A549 (cell line): ENCODE results near the gene EPS8L2. TPM values are rescaled to one million over a fixed set of nuclear protein-coding genes. Genes with fewer than 3 reads are reported as not detected.

Experiments
- ATAC-seq, 2 experiments: fragments of 200-7000 bp in 1 of 2; fragments of >200 bp in 1 of 2; cut with Nextera tagmentation in 1 of 2; cut with Tn5 transposase in 1 of 2; 3 replicates each; pipeline versions ENCODE4 v1.8.0 to v1.9.1; 2018 to 2020; ENCODE audit warnings: mild to moderate bottlenecking in 1 of 2, moderate library complexity in 1 of 2
- CTCF ChIA-PET: fragments of 300-600 bp; sonication (Branson Sonifier 250); formaldehyde crosslinking; extraction: SDS; loops from one replicate; lab custom pipeline; 2021; ENCODE audit warnings: antibody characterized with exemption, inconsistent platforms; lab: Yijun Ruan, JAX
- POLR2A ChIA-PET: fragments of 350-600 bp; formaldehyde crosslinking; extraction: SDS; loops from one replicate; lab custom pipeline; 2021; ENCODE audit warnings: antibody characterized with exemption, inconsistent platforms; lab: Yijun Ruan, JAX
- DNase-seq, 2 experiments: peaks; one replicate each; pipeline versions ENCODE4 v3.0.0 to v3.0.0-alpha.2; 2011 to 2016; ENCODE audit warnings: low read depth in 1 of 2, low spot score in 1 of 2
- FAIRE-seq: peaks from 2 replicates; lab custom pipeline; 2011; peaks lifted over from hg19 to GRCh38; lab: Jason Lieb, UNC
- H3K27ac ChIP-seq, 2 experiments: fragments of >200 bp; sonication (Bioruptor Twin); formaldehyde crosslinking; 3 replicates each; pipeline ENCODE4 v1.5.1; 2016 to 2017
- H3K4me1 ChIP-seq: fragments of >200 bp; sonication (Bioruptor Twin); formaldehyde crosslinking; 3 replicates; pipeline ENCODE4 v1.6.1; 2016
- H3K4me2 ChIP-seq: fragments of >200 bp; sonication (Bioruptor Twin); formaldehyde crosslinking; 3 replicates; pipeline ENCODE4 v1.6.1; 2016
- H3K4me3 ChIP-seq: fragments of >200 bp; sonication (Bioruptor Twin); formaldehyde crosslinking; 3 replicates; pipeline ENCODE4 v1.5.1; 2016
- H3K9me3 ChIP-seq: fragments of >200 bp; sonication (Bioruptor Twin); formaldehyde crosslinking; 3 replicates; pipeline ENCODE4 v1.6.1; 2016
- BCL3 ChIP-seq: fragments of >200 bp; sonication (Bioruptor Twin); formaldehyde crosslinking; IDR thresholded peaks from 3 replicates; pipeline ENCODE4 v1.6.1; 2016
- CHD2 ChIP-seq: fragments of 150-350 bp; IDR thresholded peaks from 2 replicates; pipeline ENCODE4 v1.6.1; 2014; ENCODE audit warnings: low read length; ENCODE audit not compliant: partially characterized antibody
- CHD4 ChIP-seq: fragments of 200-600 bp; sonication (generic); IDR thresholded peaks from 2 replicates; pipeline ENCODE4 v1.6.1; 2016; ENCODE audit warnings: antibody characterized with exemption, mild to moderate bottlenecking, borderline replicate concordance
- CTCF ChIP-seq: fragments of >200 bp; sonication (Bioruptor Twin); formaldehyde crosslinking; IDR thresholded peaks from 3 replicates; pipeline ENCODE4 v1.5.1; 2016
- E2F6 ChIP-seq: IDR thresholded peaks from 2 replicates; pipeline ENCODE4 v1.6.1; 2012; ENCODE audit warnings: low read depth, borderline replicate concordance
- EHMT2 ChIP-seq: fragments of 200-600 bp; sonication (generic); IDR thresholded peaks from 2 replicates; pipeline ENCODE4 v1.6.1; 2016; ENCODE audit warnings: antibody characterized with exemption, low read depth, mild to moderate bottlenecking, moderate library complexity
- FOSB ChIP-seq: fragments of 250-450 bp; sonication (Bioruptor Pico); IDR thresholded peaks from 2 replicates; pipeline ENCODE4 v1.5.0; 2020; ENCODE audit warnings: mild to moderate bottlenecking, moderate library complexity
- GATA3 ChIP-seq: IDR thresholded peaks from 2 replicates; pipeline ENCODE4 v1.6.1; 2012; ENCODE audit warnings: borderline replicate concordance
- HDAC2 ChIP-seq: fragments of 200-600 bp; sonication (generic); IDR thresholded peaks from 2 replicates; pipeline ENCODE4 v1.6.1; 2016
- HOXA7 ChIP-seq: fragments of 250-450 bp; sonication (Bioruptor Pico); IDR thresholded peaks from 2 replicates; pipeline ENCODE4 v1.5.0; 2020; ENCODE audit warnings: mild to moderate bottlenecking, moderate library complexity
- KDM5A ChIP-seq: fragments of 200-600 bp; sonication (generic); IDR thresholded peaks from 2 replicates; pipeline ENCODE4 v1.6.1; 2016; ENCODE audit warnings: antibody characterized with exemption, mild to moderate bottlenecking
- MAFK ChIP-seq: fragments of 450-650 bp; IDR thresholded peaks from 2 replicates; pipeline ENCODE4 v1.6.1; 2014; ENCODE audit not compliant: partially characterized antibody
- MAX ChIP-seq: IDR thresholded peaks from 2 replicates; pipeline ENCODE4 v1.6.1; 2012
- NFE2L2 ChIP-seq: fragments of 150-350 bp; conservative IDR thresholded peaks from 2 replicates; pipeline ENCODE4 v1.6.1; 2014; ENCODE audit warnings: low read length
- PBX3 ChIP-seq: IDR thresholded peaks from 2 replicates; pipeline ENCODE4 v1.6.1; 2012
- RAD21 ChIP-seq, 2 experiments: fragments of >200 bp in 1 of 2; sonication (Bioruptor Twin) in 1 of 2; formaldehyde crosslinking in 1 of 2; IDR thresholded peaks in 1 of 2; conservative IDR thresholded peaks in 1 of 2; 2 replicates in 1 of 2; 3 replicates in 1 of 2; pipeline ENCODE4 v1.6.1; 2012 to 2018; ENCODE audit warnings: inconsistent platforms in 1 of 2
- RNF2 ChIP-seq: fragments of 200-600 bp; sonication (generic); IDR thresholded peaks from 2 replicates; pipeline ENCODE4 v1.6.1; 2016; ENCODE audit warnings: low read depth, mild to moderate bottlenecking, antibody characterized with exemption, moderate library complexity, borderline replicate concordance
- SMC3 ChIP-seq: fragments of >200 bp; sonication (Bioruptor Twin); formaldehyde crosslinking; IDR thresholded peaks from 3 replicates; pipeline ENCODE4 v1.6.1; 2018; ENCODE audit warnings: inconsistent platforms
- SREBF2 ChIP-seq: fragments of 450-650 bp; IDR thresholded peaks from 2 replicates; pipeline ENCODE4 v1.6.1; 2014; ENCODE audit warnings: mild to moderate bottlenecking, moderate library complexity
- TP53 ChIP-seq: fragments of 250-450 bp; sonication (Bioruptor Pico); IDR thresholded peaks from 2 replicates; pipeline ENCODE4 v1.5.0; 2021; ENCODE audit warnings: mild to moderate bottlenecking, moderate library complexity
- ZC3H11A ChIP-seq: fragments of 450-650 bp; IDR thresholded peaks from 2 replicates; pipeline ENCODE4 v1.6.1; 2014; ENCODE audit warnings: antibody characterized with exemption, mild to moderate bottlenecking
- ZFP36 ChIP-seq: fragments of 450-650 bp; IDR thresholded peaks from 2 replicates; pipeline ENCODE4 v1.6.1; 2014; ENCODE audit warnings: borderline replicate concordance; ENCODE audit not compliant: partially characterized antibody
- WGBS: methylation state at CpG from one replicate; pipeline ENCODE4 v1.1.6; 2017; ENCODE audit errors: missing lambda C conversion rate; 5-methylcytosine and 5-hydroxymethylcytosine counted together
- polyA plus RNA-seq, 4 experiments: library from polyadenylated mRNA; depleted of rRNA in 3 of 4; stranded (reverse); fragments of >200 nt; fragmentation: RNase III in 1 of 4; extraction: RNeasy Plus Mini Kit Qiagen cat#74134 plus additional on column Dnase treatment in 1 of 4; gene quantifications; 2 replicates in 3 of 4; 3 replicates in 1 of 4; pipeline ENCODE4 v1.2.3, GENCODE V29; 2011 to 2017

Gene EPS8L2
- polyA plus RNA-seq, 2 of the 4 experiments (the other 2 are of a cell fraction): 60.7 to 154 TPM

GRCh38 chr11:707817-708420, 1.9 kb downstream of the EPS8L2 start:
- POLR2A ChIA-PET: interaction anchor here (3.5 kb wide), 1 partner anchor 12 kb away, joined by 41 read pairs; the partner anchor contains the start of genes DEAF1 and TMEM80
- no peak for ATAC-seq
- H3K9me3 ChIP-seq: no peaks in the 10 kb centered on the region
- CTCF ChIA-PET: interaction anchor here (1.5 to 26.0 kb wide), 3 partner anchors 12 to 154 kb away, joined by 3 to 599 read pairs (median 44); partner anchors contain the start of genes DEAF1 and TMEM80
- no peak for DNase-seq
- H3K4me3 ChIP-seq: peak overlapping the region; percentile 97
- H3K27ac ChIP-seq: peak overlapping the region; percentile 91 to 99
- H3K4me2 ChIP-seq: peak overlapping the region; percentile 100
- TF ChIP-seq SREBF2 (no peak), CTCF (no peak), E2F6 (0 out of 2 replicates have a peak, but pooled peaks have one; percentile 45), MAX (peak; percentile 81; the same call in 1 of the 2 replicates), PBX3 (no peak), CHD2 (no peak), GATA3 (no peak; the same call in 1 of the 2 replicates)
- peaks cover 73% of the 10 kb centered on the region for H3K4me1 ChIP-seq
- FAIRE-seq: no peak
- 22% methylated on average over 6 of the region's 16 CpGs for WGBS

GRCh38 chr11:708511-708910, 2.5 kb downstream of the EPS8L2 start:
- peaks cover 74% of the 10 kb centered on the region for H3K4me1 ChIP-seq
- WGBS: 86% methylated on average over 6 of the region's 7 CpGs
- FAIRE-seq (no peak), ATAC-seq (no peak), DNase-seq (no peak)
- ChIA-PET CTCF (interaction anchor here (4.9 to 26.0 kb wide), 2 partner anchors 13 to 16 kb away, joined by 44 to 599 read pairs; partner anchors contain the start of genes DEAF1 and TMEM80), POLR2A (interaction anchor here (0.9 kb wide), 1 partner anchor 13 kb away, joined by 3 read pairs; the partner anchor contains the start of gene TMEM80)
- no peaks in the 10 kb centered on the region for H3K9me3 ChIP-seq
- peak overlapping the region; percentile 91 to 99 for H3K27ac ChIP-seq
- H3K4me2 ChIP-seq: peak overlapping the region; percentile 100
- TF ChIP-seq ZFP36: no peak
- TF ChIP-seq KDM5A: no peak
- H3K4me3 ChIP-seq: peak overlapping the region; percentile 97; the same call in 1 of the 3 replicates

GRCh38 chr11:709109-709997, 3.3 kb downstream of the EPS8L2 start:
- POLR2A ChIA-PET: interaction anchor here (0.9 kb wide), 1 partner anchor 14 kb away, joined by 3 read pairs; the partner anchor contains the start of gene TMEM80
- ATAC-seq (no peak), DNase-seq (no peak), FAIRE-seq (no peak)
- Histone ChIP-seq H3K27ac (peak overlapping the region; percentile 91 to 99; a peak in 5 of 6 replicates), H3K4me2 (peak overlapping the region; percentile 22; the same call in 2 of the 3 replicates), H3K4me3 (no peak overlapping the region), H3K4me1 (peaks cover 73% of the 10 kb centered on the region), H3K9me3 (no peaks in the 10 kb centered on the region)
- WGBS: 80% methylated on average over 12 of the region's 27 CpGs
- CTCF ChIA-PET: interaction anchor here (1.5 to 26.0 kb wide), 2 partner anchors 12 to 15 kb away, joined by 4 to 599 read pairs; no protein-coding TSS in a partner anchor
- TF ChIP-seq NFE2L2 (no peak), CHD2 (no peak), MAFK (no peak), RAD21 (conservative IDR thresholded peaks at IDR 0.05 in 1 of 2, IDR thresholded peaks at IDR 0.05 in 1 of 2) (no peak), SMC3 (no peak), FOSB (CRISPR knock-in tag) (no peak), TP53 (CRISPR knock-in tag) (no peak), RNF2 (no peak), BCL3 (no peak), EHMT2 (no peak), ZFP36 (no peak), HDAC2 (no peak), E2F6 (no peak), HOXA7 (no peak), CHD4 (no peak), ZC3H11A (no peak), KDM5A (no peak)
